HG03097 (cell line): ENCODE measurements around the gene GRAMD2A.

Source experiments
- ATAC-seq: cut with Tn5 transposase; IDR thresholded peaks from one replicate; pipeline ENCODE4 v1.9.1; 2021; ENCODE audit not compliant: unreplicated experiment, low FRiP score

GRAMD2A gene

DNA sequence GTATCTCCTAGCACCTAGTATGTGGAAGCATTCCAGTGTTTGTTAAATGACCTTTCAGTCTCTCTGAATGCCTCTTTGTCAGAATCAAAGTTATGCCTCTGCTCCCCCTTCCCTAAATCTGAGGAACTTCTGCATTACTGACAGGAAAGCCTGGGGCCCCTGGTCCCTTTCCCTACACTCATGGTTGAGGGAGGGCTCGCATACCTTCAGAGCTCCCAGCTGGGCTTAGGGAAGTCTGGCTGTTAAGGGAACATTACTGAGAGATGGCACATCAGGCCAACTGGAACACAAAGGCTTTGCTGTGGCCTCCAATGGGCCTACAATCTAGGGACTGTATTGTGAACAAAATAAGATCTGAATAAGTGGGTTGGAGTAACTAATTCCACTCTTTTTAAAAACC lies 23.1 kb upstream of the GRAMD2A start:
- no peak for ATAC-seq

GRCh38 chr15:72217216-72217615 lies 19.6 kb upstream of the GRAMD2A start:
- no peak for ATAC-seq

- no peak for ATAC-seq
Measured at GRCh38 chr15:72216079-72216478, 18.5 kb upstream of the GRAMD2A start.

- ATAC-seq = no peak
Measured at GRCh38 chr15:72207558-72208085, 10.0 kb upstream of the GRAMD2A start.

GRCh38 chr15:72206677-72207000 lies 9.1 kb upstream of the GRAMD2A start:
- ATAC-seq = no peak

- ATAC-seq = no peak
Measured at GRCh38 chr15:72205896-72206676, 8.5 kb upstream of the GRAMD2A start.

DNA sequence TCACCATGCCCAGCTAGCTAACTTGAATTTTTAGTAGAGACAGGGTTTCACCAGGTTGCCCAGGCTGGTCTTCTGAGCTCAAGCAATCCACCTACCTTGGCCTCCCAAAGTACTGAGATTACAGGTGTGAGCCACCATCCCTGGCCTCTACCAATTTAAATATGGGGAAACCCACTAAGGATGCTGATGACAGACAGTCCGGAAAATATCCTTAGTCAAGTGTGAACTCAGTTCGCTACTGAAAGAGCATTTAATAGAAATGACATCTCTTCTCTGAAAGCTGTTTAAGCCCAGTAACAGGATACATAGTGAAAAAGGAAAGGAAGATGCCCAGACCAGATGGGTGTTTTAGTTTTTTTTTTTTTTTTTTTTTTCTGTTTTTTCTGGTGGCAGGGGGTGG lies 7.7 kb upstream of the GRAMD2A start:
- ATAC-seq = no peak

- ATAC-seq = no peak
Measured at GRCh38 chr15:72203507-72203837, 5.9 kb upstream of the GRAMD2A start.

GRCh38 chr15:72202801-72203506 lies 5.4 kb upstream of the GRAMD2A start:
- ATAC-seq = no peak

- ATAC-seq = no peak
Measured at GRCh38 chr15:72202302-72202701, 4.7 kb upstream of the GRAMD2A start.

DNA sequence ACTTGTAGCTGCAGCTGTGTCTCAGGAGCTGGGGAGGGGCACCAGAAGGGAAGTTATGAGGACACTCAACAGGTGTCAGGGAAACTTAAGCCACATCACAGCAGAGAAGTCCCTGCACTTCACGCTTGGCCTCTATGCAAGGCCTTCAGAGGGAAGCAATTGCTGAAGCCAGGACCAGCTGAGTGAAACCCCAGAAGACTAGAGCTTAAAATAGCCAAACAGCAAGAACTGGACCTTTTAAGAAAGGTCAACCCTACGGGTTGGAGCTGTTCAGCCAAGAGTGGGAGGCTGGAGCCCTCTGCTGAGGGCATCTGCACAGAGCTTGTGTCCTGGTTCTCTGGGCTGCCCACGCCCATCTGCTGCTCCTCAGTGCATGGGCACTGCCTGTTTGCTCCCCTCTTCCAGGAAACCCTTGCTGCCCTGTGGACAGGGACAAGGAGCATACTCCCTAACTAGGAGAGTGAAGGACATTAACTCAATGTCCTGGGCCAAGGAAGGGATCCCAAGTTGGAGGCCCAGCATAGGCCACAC lies 3.9 kb upstream of the GRAMD2A start:
- ATAC-seq = no peak

DNA sequence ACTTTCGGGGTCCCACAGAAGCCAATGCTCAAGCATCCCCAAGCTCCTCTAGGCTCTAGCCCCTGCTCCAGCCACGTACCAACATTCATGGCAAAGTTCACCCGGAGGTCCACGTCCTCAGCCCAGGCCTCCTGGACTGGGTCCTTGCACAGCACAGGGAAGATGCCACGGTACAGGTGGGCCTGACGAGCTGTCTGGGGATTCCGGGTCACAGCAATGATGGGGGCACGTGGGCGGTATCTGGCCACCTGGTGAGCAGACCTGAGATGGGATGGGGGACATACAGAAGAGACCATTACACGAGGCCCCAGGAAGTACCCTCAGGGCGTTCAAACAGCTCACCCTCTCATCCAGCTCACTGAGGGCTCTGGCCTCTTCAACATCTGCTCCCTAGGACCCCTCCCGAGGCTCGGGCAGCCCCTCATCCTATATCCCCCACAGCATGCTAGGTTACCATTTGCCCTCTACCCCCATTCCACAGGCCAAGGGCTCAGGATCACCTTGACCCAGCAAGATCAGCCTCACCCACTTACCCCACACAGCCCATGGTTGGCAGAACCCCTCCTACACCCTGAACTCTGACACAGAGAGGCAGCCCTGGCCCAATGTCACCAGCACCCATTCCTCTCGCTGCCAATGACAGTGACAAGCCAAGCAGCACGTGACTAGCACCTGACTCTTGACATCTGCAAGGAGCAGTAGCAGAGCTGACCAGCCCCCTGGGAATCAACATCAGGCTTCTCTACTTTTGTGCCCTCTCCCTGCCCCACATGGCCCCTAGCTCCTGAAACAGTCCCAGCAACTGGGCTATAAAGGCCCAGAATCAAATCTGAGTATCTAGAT lies 3.0 kb upstream of the GRAMD2A start:
- ATAC-seq = no peak

- no peak for ATAC-seq
Measured at GRCh38 chr15:72199721-72200212, 2.2 kb upstream of the GRAMD2A start.

- ATAC-seq = no peak
Measured at GRCh38 chr15:72199205-72199515, 1.6 kb upstream of the GRAMD2A start.

- no peak for ATAC-seq
Measured at GRCh38 chr15:72198356-72199204, 993 bp upstream of the GRAMD2A start.

DNA sequence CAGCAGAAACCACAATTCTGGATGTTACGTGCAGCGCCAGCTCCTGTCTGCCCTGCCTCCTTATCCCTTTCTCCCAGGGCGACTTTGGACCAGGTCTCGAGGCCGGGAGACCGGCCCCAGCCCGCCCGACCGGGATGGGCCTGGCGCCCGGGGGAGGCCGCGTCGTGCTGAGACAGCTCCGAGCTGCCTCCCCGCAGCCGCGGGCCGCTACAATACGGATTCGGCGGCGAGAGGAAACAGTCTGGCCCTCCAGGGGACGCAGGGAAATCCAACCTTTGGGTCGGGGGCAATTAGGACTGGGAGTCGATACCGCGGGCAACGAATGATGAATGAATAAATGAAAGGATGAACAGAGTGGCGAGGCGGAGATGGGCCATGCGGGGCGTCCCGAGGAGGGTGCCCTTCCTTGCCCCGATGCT lies 537 bp downstream of the GRAMD2A start:
- no peak for ATAC-seq

GRCh38 chr15:72196409-72197040 lies 1.1 kb downstream of the GRAMD2A start:
- no peak for ATAC-seq

DNA sequence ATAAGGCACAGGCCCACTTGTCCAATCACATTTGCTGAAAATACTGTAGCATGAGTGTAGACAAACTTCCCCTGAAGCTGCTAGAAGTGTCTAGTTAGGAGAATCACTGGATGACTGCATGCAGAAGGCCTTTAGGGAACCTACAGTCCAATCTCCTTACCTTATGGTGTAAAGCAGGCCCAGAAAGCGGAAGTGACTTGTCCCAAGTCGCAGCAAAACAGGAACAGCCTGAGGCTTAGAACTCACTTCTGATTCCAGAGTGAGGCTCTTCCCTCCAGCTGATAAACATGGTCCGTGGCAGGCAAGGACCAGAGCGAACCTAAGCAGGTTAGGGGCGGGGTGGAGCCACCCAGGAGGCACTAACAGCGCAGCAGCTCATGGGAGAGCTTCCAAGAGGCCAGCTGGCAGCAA lies 2.5 kb downstream of the GRAMD2A start:
- no peak for ATAC-seq

GRCh38 chr15:72193836-72194396 lies 3.7 kb downstream of the GRAMD2A start:
- ATAC-seq = no peak
